Testis (tissue), 2 donors: ENCODE data around the gene OCLN.

Source experiments
- POLR2A ChIP-seq: fragments of 450-650 bp; IDR thresholded peaks from one replicate; pipeline ENCODE4 v1.6.1; 2017; ENCODE audit warnings: antibody characterized with exemption, mild to moderate bottlenecking, moderate library complexity
- TF ChIP-seq, protein P1 (sequence below), 3 experiments: fragments of 450-650 bp in 2 of 3; fragments of 200-600 bp in 1 of 3; sonication (generic) in 1 of 3; IDR thresholded peaks; one replicate each; pipeline ENCODE4 v1.5.1; 2016 to 2019; ENCODE audit warnings: antibody characterized with exemption in 3 of 3, mild to moderate bottlenecking in 2 of 3, moderate library complexity in 1 of 3

DNA sequence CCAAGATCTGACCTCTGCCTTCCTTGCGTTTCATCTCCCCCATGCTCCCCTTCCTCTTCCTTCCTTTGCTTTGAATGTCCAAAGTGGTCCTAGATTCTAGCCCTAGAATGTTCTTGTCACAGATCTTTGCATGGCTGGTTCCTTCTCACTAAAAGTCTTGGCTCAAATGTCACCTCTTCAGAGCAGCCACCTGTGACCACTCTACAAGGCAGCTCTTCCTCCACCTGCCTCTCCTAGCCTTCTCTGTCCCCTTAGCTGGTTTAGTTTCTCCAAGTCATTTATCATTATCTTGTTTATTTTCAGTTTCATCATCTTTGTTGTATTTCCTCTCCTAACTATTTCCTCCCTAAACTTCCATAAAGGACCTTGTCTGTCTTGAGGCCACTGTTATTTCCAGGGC lies 7.1 kb upstream of the OCLN start:
- TF ChIP-seq POLR2A, result no peak
- TF ChIP-seq, protein P1, sequence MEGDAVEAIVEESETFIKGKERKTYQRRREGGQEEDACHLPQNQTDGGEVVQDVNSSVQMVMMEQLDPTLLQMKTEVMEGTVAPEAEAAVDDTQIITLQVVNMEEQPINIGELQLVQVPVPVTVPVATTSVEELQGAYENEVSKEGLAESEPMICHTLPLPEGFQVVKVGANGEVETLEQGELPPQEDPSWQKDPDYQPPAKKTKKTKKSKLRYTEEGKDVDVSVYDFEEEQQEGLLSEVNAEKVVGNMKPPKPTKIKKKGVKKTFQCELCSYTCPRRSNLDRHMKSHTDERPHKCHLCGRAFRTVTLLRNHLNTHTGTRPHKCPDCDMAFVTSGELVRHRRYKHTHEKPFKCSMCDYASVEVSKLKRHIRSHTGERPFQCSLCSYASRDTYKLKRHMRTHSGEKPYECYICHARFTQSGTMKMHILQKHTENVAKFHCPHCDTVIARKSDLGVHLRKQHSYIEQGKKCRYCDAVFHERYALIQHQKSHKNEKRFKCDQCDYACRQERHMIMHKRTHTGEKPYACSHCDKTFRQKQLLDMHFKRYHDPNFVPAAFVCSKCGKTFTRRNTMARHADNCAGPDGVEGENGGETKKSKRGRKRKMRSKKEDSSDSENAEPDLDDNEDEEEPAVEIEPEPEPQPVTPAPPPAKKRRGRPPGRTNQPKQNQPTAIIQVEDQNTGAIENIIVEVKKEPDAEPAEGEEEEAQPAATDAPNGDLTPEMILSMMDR (IDR thresholded peaks at IDR 0.05), result no peak
